GM13977 (cell line): ENCODE measurements around the gene INCA1.
A peak's percentile ranks its signal among the peaks of the same experiment; 100 is the strongest.

Experiments used
- DNase-seq: peaks from one replicate; pipeline ENCODE4 v3.0.0; 2012; ENCODE audit warnings: low spot score
- in situ Hi-C: fragments of 300-500 bp; cut with MboI; formaldehyde crosslinking; loops from one replicate; pipeline ENCODE4 v1.12.0; 2022; ENCODE audit warnings: low sequenced_read_pairs, low pct_unique_long_range_greater_than_20kb, mixed read lengths, inconsistent platforms; ENCODE audit not compliant: unreplicated experiment
- TF ChIP-seq, protein P1 (sequence below): IDR thresholded peaks from 2 replicates; pipeline ENCODE4 v1.5.1; 2012; ENCODE audit warnings: mild to moderate bottlenecking, control low read depth; ENCODE audit not compliant: insufficient read depth; ENCODE audit errors: extremely low read depth, missing control alignments

Gene INCA1

GRCh38 chr17:4940555-4941318 lies 56.6 kb downstream of the INCA1 start:
- in situ Hi-C loops = no loop called here
- TF ChIP-seq, protein P1, sequence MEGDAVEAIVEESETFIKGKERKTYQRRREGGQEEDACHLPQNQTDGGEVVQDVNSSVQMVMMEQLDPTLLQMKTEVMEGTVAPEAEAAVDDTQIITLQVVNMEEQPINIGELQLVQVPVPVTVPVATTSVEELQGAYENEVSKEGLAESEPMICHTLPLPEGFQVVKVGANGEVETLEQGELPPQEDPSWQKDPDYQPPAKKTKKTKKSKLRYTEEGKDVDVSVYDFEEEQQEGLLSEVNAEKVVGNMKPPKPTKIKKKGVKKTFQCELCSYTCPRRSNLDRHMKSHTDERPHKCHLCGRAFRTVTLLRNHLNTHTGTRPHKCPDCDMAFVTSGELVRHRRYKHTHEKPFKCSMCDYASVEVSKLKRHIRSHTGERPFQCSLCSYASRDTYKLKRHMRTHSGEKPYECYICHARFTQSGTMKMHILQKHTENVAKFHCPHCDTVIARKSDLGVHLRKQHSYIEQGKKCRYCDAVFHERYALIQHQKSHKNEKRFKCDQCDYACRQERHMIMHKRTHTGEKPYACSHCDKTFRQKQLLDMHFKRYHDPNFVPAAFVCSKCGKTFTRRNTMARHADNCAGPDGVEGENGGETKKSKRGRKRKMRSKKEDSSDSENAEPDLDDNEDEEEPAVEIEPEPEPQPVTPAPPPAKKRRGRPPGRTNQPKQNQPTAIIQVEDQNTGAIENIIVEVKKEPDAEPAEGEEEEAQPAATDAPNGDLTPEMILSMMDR = no peak
- peak; percentile 11 for DNase-seq

GRCh38 chr17:4939796-4940554 lies 57.3 kb downstream of the INCA1 start, which contains the start of the genes RNF167 and SLC25A11:
Gene RNF167, plus strand, starts transcription at chr17:4940268. Its CDS starts 642 bp downstream, at chr17:4940910.
Gene SLC25A11, minus strand, starts transcription at chr17:4940046. Its CDS starts 136 bp downstream, at chr17:4939910.
- TF ChIP-seq, protein P1 = no peak
- in situ Hi-C loops = no loop called here
- DNase-seq = peak; percentile 99

DNA sequence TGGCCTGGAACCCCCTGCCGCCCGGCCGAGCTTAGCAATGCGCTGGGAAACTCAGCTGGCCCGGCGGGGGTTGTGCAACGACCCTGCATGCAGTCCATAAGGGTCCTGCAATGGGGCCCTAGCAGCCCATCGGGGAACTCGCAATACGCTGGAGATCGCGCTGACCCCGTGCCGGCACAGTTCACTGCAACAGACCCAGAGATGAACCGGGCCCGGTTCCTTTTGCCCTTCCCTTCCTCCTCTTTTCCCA lies 57.9 kb downstream of the INCA1 start:
- TF ChIP-seq, protein P1 = no peak
- in situ Hi-C loops = no loop called here
- no peak for DNase-seq

DNA sequence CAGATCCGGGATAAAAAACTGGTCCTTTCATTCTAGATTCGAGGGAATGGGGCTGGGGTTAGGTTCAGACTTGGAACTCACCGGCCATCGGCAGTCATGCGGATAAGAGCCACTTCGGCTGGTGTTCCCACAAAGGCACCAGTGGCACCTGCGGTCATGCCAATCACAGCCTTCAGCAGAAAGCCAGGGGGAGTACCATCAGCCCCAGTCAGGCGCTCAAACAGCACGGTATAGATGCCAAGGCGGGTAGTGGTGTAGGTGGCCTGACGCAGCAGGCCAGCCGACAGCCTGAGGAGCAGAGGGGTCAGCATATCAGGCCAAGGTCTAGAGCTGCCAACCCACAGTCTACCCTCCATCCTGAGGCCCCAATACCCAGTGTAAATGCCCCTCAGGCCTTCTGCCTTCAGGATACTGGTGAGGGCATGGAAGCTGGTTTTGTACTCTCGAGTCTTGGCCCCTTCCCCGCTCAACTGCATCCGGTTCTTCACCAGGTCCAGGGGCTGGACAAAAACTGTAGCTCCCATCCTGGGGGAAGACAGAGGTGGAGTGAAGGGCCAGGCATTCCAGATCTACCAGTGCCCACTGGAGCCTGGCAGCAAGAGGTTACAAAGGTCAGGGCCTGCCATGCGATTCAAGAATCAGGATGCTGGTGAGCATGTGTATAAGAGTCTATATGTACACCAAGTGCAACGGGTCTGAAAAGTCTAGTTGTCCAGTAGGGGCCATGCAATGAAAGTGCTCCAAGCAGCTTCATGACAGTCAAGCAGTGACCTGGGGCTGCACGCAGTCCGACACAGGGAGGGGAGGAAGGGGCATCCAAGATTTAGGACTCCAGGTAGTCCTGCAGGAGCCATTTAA lies 58.4 kb downstream of the INCA1 start:
- peak; percentile 45 for DNase-seq
- in situ Hi-C loops = no loop called here
- TF ChIP-seq, protein P1 = no peak
